Glutamatergic neuron (in vitro differentiated cells): ENCODE results near the gene SLC4A7. TPM values are rescaled to one million over a fixed set of nuclear protein-coding genes. Genes with fewer than 3 reads are reported as not detected.

ENCODE experiments used
- DNase-seq: peaks from one replicate; pipeline ENCODE4 v3.0.0; 2022
- H3K27ac Mint-ChIP-seq: one replicate; pipeline ENCODE4 v1.8.0; 2020; ENCODE audit warnings: mild to moderate bottlenecking, mixed read lengths, inconsistent platforms; ENCODE audit not compliant: unreplicated experiment
- H3K27me3 Mint-ChIP-seq: one replicate; pipeline ENCODE4 v1.8.0; 2020; ENCODE audit warnings: mild to moderate bottlenecking, moderate library complexity, mixed read lengths, inconsistent platforms; ENCODE audit not compliant: unreplicated experiment
- H3K36me3 Mint-ChIP-seq: one replicate; pipeline ENCODE4 v1.8.0; 2020; ENCODE audit warnings: mild to moderate bottlenecking, mixed read lengths, inconsistent platforms; ENCODE audit not compliant: unreplicated experiment
- H3K4me1 Mint-ChIP-seq: one replicate; pipeline ENCODE4 v1.8.0; 2020; ENCODE audit warnings: mild to moderate bottlenecking, low read depth, mixed read lengths, inconsistent platforms; ENCODE audit not compliant: unreplicated experiment
- H3K4me3 Mint-ChIP-seq: one replicate; pipeline ENCODE4 v1.8.0; 2020; ENCODE audit warnings: mild to moderate bottlenecking, mixed read lengths, inconsistent platforms; ENCODE audit not compliant: unreplicated experiment
- H3K9me3 Mint-ChIP-seq: one replicate; pipeline ENCODE4 v1.8.0; 2020; ENCODE audit warnings: mild to moderate bottlenecking, moderate library complexity, mixed read lengths, inconsistent platforms; ENCODE audit not compliant: unreplicated experiment
- total RNA-seq: library from RNA; stranded (reverse); fragmentation: NEBNext Ultra II Directional; extraction: Animal tissue kit (Norgen Biotek cat#: 25700); gene quantifications from one replicate; pipeline ENCODE4 v1.2.1, GENCODE V29; 2021; ENCODE audit not compliant: unreplicated experiment
- TF ChIP-seq, protein P1 (sequence below): fragments of 200-600 bp; sonication (generic); IDR thresholded peaks from one replicate; pipeline ENCODE4 v1.5.0; 2021; ENCODE audit not compliant: partially characterized antibody, unreplicated experiment

SLC4A7 gene
- total RNA-seq, 1 donor from 2014 or later, result 67.0 TPM

DNA sequence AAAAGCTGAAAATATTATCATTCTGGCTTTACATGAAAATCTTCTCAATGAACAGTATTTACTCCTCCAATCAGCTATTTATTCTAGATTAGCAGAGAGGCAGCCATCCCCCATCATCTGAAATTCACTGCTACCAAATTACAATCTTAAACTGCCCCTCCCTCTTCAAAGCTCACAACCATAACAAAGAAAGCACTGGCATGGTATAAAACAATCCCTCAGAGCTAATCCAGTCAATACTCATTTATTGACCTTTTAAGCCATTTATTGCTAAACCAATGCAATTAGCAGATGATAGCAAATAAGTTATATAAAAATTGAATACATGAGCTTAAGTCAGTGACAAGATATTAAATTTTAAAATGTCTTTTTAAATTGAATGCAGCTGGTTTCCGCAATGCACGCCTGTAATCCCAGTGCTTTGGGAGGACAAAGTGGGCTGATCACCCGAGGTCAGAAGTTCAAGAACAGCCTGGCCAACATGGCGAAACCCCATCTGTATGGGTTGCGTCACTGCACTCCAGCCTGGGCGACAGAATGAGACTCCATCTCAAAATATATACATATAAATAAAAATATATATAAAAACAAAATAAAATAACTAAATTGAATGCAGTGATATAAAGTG is 12.1 kb downstream of the SLC4A7 start:
- H3K27me3 Mint-ChIP-seq, result no peaks in the 10 kb centered on the region
- TF ChIP-seq, protein P1, sequence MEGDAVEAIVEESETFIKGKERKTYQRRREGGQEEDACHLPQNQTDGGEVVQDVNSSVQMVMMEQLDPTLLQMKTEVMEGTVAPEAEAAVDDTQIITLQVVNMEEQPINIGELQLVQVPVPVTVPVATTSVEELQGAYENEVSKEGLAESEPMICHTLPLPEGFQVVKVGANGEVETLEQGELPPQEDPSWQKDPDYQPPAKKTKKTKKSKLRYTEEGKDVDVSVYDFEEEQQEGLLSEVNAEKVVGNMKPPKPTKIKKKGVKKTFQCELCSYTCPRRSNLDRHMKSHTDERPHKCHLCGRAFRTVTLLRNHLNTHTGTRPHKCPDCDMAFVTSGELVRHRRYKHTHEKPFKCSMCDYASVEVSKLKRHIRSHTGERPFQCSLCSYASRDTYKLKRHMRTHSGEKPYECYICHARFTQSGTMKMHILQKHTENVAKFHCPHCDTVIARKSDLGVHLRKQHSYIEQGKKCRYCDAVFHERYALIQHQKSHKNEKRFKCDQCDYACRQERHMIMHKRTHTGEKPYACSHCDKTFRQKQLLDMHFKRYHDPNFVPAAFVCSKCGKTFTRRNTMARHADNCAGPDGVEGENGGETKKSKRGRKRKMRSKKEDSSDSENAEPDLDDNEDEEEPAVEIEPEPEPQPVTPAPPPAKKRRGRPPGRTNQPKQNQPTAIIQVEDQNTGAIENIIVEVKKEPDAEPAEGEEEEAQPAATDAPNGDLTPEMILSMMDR, result no peak
- peak overlapping the region; percentile 57 for H3K27ac Mint-ChIP-seq
- DNase-seq, result no peak
- H3K4me3 Mint-ChIP-seq, result no peak overlapping the region
- peaks cover 3% of the 10 kb centered on the region for H3K9me3 Mint-ChIP-seq
- no peaks in the 10 kb centered on the region for H3K36me3 Mint-ChIP-seq
- H3K4me1 Mint-ChIP-seq, result peaks cover 2% of the 10 kb centered on the region

DNA sequence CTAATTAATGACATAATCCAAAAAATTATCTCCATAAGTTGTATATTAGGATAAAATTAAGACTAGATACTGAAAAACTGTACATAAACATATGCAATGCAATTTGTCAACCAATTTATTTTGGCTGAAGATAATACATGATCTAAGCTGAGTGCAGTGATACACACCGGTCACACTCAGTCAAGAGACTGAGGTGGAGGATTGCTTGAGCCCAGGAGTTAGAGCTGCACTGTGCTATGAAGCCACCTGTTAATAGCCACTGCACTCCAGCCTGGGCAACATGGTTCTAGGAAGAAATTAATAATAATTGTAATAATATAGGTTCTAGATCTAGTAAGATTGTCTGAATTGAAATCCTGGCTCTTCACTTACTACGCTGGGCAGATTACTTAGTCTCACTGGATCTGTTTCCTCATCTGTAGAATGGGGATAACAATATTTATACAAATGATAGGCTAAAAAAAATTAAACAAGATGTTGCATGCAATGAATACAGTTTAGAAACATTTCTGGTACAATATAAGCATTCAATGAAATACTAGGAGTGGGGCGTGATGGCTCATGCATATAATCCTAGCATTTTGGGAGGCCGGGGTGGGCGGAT is 15.8 kb downstream of the SLC4A7 start:
- no peak for DNase-seq
- Mint-ChIP-seq H3K9me3 (no peaks in the 10 kb centered on the region), H3K4me1 (peaks cover 2% of the 10 kb centered on the region), H3K36me3 (no peaks in the 10 kb centered on the region), H3K4me3 (no peak overlapping the region), H3K27ac (no peak overlapping the region), H3K27me3 (no peaks in the 10 kb centered on the region)
- TF ChIP-seq, protein P1, result no peak

DNA sequence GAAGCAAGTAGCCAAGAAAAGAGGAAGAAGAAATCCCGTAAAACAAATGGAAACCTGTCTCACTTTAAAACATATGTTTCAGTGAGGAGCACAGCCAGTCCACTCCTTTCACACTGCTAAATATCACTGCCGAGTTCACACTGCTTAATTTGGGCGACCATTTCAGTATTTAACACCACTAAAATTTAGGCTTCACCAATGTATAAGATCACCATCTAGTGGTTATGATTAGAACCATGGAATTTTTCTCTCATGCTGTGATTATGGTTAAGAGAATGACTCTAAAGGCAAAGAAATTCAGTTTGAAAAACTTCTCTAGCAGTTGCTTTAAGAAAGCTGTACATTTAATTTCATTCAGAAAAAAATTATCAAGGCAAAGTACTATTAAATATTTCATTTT is 16.6 kb downstream of the SLC4A7 start:
- Mint-ChIP-seq H3K27ac (no peak overlapping the region), H3K27me3 (no peaks in the 10 kb centered on the region), H3K9me3 (no peaks in the 10 kb centered on the region), H3K4me1 (peaks cover 2% of the 10 kb centered on the region), H3K36me3 (peaks cover under 1% of the 10 kb centered on the region), H3K4me3 (no peak overlapping the region)
- TF ChIP-seq, protein P1, result peak; percentile 31
- DNase-seq, result no peak

DNA sequence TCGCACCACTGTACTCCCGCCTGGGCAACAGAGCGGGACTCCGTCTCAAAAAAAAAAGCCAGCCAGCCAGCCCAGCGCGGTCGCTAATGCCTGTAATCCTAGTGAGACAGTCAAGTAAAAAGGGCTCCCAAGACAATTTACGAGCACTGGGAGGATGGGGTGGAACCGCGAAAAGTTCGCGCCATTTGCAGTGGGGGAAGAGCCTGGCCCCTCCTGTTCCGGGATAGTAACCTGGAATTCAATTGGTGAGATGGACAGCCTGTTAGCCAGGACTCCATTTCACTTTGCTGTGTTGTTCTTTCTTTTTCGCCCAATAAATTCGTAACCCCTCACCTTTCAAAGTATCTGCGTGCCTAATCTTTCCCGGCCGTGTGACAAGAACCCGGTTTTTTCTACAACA is 19.5 kb downstream of the SLC4A7 start:
- TF ChIP-seq, protein P1, result no peak
- DNase-seq, result no peak
- peaks cover 8% of the 10 kb centered on the region for H3K36me3 Mint-ChIP-seq
- H3K27me3 Mint-ChIP-seq, result no peaks in the 10 kb centered on the region
- H3K4me3 Mint-ChIP-seq, result no peak overlapping the region
- no peaks in the 10 kb centered on the region for H3K9me3 Mint-ChIP-seq
- H3K4me1 Mint-ChIP-seq, result peaks cover 2% of the 10 kb centered on the region
- H3K27ac Mint-ChIP-seq, result no peak overlapping the region

DNA sequence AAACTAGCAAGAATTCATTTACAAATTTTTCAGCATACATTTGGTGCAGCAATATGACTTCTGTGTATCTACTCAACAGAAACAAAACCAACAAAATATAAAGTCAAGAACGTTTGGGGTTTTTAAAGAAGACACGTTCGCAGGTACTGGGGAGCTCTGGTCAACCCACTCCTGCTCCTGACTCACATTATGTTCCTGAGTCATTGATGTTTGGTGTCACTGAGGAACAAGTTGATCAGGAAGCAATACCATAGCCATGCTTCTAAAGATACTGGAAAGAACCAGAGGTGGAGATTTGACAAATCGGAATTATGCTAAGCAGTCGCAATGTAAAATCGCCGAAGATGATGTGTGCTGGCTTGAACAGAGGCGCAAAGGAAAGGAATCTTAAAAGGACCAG is 22.0 kb downstream of the SLC4A7 start:
- H3K4me3 Mint-ChIP-seq, result no peak overlapping the region
- H3K4me1 Mint-ChIP-seq, result no peaks in the 10 kb centered on the region
- H3K9me3 Mint-ChIP-seq, result no peaks in the 10 kb centered on the region
- H3K27me3 Mint-ChIP-seq, result no peaks in the 10 kb centered on the region
- H3K36me3 Mint-ChIP-seq, result peaks cover 8% of the 10 kb centered on the region
- no peak for DNase-seq
- no peak overlapping the region for H3K27ac Mint-ChIP-seq
- TF ChIP-seq, protein P1, result no peak
